Measurements from ENCODE around the gene CHAD.

Gene CHAD

DNA sequence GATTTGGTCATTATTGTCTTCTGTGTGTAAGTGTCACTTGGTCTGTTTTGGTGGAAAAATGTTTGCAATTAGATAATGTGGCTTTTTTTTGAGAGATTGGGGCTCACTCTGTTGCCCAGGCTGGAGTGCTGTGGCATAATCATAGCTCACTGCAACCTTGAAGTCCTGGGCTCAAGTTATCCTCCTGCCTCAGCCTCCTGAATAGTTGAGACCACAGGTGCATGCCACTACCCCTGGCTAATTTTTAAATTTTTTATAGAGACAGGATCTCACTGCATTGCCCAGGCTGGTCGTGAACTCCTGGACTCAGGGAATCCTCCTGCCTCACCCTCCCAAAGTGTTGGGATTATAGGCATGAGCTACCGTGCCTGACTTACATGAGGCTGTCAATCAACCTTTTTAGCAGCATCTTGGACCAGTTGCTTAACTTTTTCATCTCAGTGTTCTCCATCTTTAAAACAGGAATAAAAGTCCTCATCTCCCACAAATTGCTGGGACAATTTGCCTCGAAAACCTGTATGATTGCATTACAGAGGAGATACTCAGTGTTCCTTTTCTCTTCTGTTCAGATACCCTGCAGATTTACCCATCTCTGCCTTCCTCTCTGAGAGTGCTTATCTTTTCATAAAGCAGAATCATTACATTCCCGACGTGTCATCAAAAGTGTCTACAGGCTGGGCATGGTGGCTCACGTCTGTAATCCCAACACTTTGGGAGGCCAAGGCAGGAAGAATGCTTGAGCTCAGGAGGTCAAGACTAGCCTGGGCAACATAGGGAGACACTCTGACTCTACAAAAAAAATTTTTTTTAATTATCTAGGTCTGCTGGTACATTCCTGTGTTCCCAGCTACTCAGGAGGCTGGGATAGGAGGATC, 23.6 kb downstream of the CHAD start:
- DNase-seq (ENCODE audit: low read depth) = no peak
- H3K4me3 ChIP-seq (ENCODE audit: low read length) = no peak overlapping the region
- TF ChIP-seq, protein P1, sequence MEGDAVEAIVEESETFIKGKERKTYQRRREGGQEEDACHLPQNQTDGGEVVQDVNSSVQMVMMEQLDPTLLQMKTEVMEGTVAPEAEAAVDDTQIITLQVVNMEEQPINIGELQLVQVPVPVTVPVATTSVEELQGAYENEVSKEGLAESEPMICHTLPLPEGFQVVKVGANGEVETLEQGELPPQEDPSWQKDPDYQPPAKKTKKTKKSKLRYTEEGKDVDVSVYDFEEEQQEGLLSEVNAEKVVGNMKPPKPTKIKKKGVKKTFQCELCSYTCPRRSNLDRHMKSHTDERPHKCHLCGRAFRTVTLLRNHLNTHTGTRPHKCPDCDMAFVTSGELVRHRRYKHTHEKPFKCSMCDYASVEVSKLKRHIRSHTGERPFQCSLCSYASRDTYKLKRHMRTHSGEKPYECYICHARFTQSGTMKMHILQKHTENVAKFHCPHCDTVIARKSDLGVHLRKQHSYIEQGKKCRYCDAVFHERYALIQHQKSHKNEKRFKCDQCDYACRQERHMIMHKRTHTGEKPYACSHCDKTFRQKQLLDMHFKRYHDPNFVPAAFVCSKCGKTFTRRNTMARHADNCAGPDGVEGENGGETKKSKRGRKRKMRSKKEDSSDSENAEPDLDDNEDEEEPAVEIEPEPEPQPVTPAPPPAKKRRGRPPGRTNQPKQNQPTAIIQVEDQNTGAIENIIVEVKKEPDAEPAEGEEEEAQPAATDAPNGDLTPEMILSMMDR (conservative IDR thresholded peaks at IDR 0.05; ENCODE audit: low read length) = no peak

DNA sequence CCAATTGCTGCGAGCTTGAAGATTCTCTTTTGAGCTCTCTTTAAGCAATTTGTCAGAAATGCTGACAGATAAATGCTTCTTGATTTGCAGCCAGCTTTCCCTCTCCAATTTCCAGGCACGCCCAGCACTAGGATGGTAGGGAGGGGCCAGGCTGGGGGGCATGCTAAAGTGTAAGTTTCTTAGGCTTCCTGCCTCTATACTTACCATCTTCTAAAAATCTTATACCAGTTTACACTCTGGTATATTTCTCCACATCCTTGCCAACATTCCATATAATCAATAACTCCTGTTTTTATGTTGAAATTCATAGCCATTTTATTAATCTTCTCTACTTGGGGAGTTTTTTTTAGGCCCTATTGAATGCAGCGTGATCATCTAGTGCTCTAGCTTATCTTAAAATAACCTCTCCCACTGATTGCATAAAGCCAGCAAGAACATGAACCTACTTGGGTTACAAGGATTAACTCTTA, 25.1 kb downstream of the CHAD start:
- TF ChIP-seq, protein P1 (conservative IDR thresholded peaks at IDR 0.05; ENCODE audit: low read length) = no peak
- peak; percentile 20 for DNase-seq (ENCODE audit: low read depth)

DNA sequence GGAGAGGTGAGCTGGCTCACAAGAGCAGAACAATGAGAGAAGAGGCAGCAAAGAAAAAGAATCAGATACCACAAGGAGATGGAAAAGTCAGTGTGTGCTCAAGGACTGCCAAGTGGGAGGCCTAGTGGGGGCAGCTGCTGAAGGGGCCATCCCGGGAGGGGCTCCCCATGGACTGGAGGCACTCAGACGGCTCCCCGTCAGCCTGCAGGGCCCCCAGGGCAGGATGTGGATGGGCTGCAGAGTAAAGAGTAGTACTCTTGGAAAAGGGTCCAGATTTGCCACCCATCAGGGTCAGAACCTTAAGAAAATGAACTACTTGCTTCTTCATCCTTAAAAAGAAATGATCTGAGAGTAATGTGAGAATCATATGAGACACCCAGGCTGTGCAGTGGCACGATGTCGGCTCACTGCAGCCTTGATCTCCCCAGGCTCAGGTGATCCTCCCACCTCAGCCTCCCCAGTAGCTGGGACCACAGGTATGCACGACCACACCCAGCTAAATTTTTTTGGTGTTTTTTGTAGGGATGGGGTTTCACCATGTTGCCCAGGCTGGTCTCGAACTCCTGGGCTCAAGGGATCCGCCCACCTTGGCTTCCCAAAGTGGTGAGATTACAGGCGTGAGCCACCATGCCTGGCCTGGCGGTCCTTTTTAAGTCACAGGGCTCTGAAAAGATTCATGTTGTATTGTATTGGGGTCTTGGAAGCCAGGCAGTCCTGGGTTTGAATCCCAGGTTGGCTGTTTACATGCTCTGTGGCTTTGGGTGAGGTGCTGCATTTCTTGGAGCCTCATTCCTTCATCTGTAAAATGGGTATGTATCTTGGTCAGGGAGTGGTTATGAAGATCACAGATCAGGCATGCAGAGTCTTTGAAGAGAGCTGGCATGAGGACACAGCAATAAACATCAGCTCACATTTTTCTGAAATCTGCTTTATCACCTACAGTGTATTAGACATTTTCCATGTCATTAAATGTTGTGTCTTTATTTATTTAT, 27.5 kb downstream of the CHAD start:
- DNase-seq (ENCODE audit: low read depth) = no peak
- TF ChIP-seq, protein P1 (conservative IDR thresholded peaks at IDR 0.05; ENCODE audit: low read length) = no peak
- no peak overlapping the region for H3K4me3 ChIP-seq (ENCODE audit: low read length)

More for the DNA sequence above, 25.1 kb downstream of the CHAD start:
- H3K4me3 ChIP-seq (ENCODE audit: low read length) = no peak overlapping the region

DNA sequence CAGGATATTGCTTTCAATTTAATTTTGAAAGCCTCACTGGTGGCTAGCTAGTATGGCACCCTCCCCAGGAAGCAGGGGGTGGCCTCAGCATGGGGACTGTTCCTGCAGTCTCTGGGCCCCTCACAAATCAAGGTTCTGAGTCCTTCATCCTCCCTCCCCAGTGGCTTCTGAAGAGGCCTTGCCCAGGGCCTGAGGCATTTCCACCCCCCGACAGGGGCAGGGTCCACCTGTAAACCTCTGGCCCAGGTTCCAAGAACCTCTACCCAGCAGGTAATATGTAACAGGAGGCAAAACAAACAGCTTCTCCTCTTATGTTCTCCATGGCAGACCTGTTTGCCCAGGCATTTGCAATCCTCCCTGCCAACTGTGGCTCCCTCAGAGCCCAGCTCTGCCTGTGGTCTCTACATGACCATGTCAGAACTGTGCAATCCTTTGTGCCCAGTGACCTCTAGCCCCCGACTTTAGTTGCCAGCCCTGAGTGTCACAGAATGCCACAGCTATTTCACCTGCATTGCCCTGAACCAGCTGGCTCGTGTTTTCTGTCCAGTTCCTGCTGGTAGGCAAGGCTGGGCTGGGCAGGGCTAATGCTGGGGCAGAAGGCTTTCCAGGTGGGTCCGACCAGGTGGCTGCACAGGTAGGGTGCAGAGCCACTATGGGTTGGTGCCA, 28.4 kb downstream of the CHAD start:
- no peak overlapping the region for H3K4me3 ChIP-seq (ENCODE audit: low read length)
- TF ChIP-seq, protein P1 (conservative IDR thresholded peaks at IDR 0.05; ENCODE audit: low read length) = no peak
- no peak for DNase-seq (ENCODE audit: low read depth)

DNA sequence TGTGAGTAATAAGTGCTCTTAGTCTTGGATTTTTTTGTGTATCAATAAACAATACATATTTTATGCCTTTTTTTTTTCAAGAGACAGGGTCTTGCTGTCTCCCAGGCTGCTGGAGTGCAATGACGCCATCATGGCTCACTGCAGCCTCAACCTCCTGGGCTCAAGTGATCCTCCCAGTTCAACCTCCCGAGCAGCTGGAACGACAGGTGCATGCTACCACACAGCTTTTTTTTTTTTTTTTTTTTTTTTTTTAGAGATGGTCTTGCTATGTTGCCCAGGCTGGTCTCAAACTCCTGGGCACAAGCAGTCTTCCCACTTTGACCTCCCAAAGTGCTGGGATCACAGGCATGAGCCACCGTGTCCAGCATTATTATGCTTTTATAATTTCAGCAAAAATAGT, 29.7 kb downstream of the CHAD start:
- DNase-seq (ENCODE audit: low read depth) = no peak
- no peak overlapping the region for H3K4me3 ChIP-seq (ENCODE audit: low read length)
- TF ChIP-seq, protein P1 (conservative IDR thresholded peaks at IDR 0.05; ENCODE audit: low read length) = no peak

DNA sequence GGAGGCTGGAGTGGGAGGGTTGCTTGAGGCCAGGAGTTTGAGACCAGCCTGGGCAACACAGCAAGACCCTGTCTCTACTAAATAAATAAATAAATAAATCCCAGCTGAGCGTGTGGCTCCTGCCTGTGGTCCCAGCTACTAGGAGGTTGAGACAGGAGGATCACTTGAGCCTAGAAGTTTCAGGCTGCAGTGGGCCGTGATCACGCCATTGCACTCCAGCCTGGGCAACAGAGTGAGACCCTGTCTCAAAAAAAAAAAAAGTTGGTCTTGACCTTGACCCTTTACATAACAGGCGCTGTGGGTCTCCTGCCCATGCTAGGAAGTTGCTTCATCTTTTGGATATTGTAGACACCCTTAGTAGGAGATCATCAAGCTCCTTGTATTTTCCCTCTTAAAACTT, 31.3 kb downstream of the CHAD start:
- no peak for DNase-seq (ENCODE audit: low read depth)
- TF ChIP-seq, protein P1 (conservative IDR thresholded peaks at IDR 0.05; ENCODE audit: low read length) = no peak
- H3K4me3 ChIP-seq (ENCODE audit: low read length) = no peak overlapping the region

Data from AG10803 (cell line).